H1 (cell line): Measurements from ENCODE around the gene APBA2. TPM values are rescaled to one million over a fixed set of nuclear protein-coding genes. Genes with fewer than 3 reads are reported as not detected.

Experiments used
- CTCF ChIA-PET: fragments of 300-600 bp; sonication (Branson Sonifier 250); formaldehyde crosslinking; loops from one replicate; lab custom pipeline; 2021; ENCODE audit not compliant: partially characterized antibody; lab: Charles Lee
- POLR2A ChIA-PET: fragments of 300-600 bp; sonication (Branson Sonifier 250); formaldehyde crosslinking; loops from one replicate; lab custom pipeline; 2021; ENCODE audit warnings: inconsistent platforms; ENCODE audit not compliant: partially characterized antibody; lab: Charles Lee
- DNase-seq, 2 experiments: peaks; one replicate each; pipeline versions ENCODE4 v3.0.0 to v3.0.0-alpha.2; 2010 to 2022; ENCODE audit warnings: low spot score in 2 of 2, low read depth in 1 of 2, mixed read lengths in 1 of 2
- FAIRE-seq: peaks from 2 replicates; lab custom pipeline; 2011; peaks lifted over from hg19 to GRCh38; lab: Jason Lieb, UNC
- H2AFZ ChIP-seq: 2 replicates; pipeline ENCODE4 v1.8.1; 2012; ENCODE audit warnings: low read length, inconsistent platforms
- H2AK5ac ChIP-seq: 2 replicates; pipeline ENCODE4 v1.6.1; 2013; ENCODE audit warnings: low read depth, low read length
- H2BK120ac ChIP-seq: replicated peaks from 2 replicates; pipeline ENCODE3; 2013; ENCODE audit warnings: low read depth, low read length, inconsistent platforms
- H2BK12ac ChIP-seq: 2 replicates; pipeline ENCODE4 v1.6.1; 2013; ENCODE audit warnings: low read depth, low read length
- H2BK15ac ChIP-seq: 2 replicates; pipeline ENCODE4 v1.6.1; 2013; ENCODE audit warnings: low read length
- H2BK20ac ChIP-seq: 2 replicates; pipeline ENCODE4 v1.6.1; 2013; ENCODE audit warnings: low read length
- H2BK5ac ChIP-seq: 2 replicates; pipeline ENCODE4 v1.6.1; 2013; ENCODE audit warnings: low read depth, low read length
- H3K14ac ChIP-seq: 2 replicates; pipeline ENCODE4 v1.6.1; 2013; ENCODE audit warnings: inconsistent platforms; ENCODE audit not compliant: insufficient read length
- H3K18ac ChIP-seq: 2 replicates; pipeline ENCODE4 v1.6.1; 2013; ENCODE audit warnings: low read length; ENCODE audit errors: extremely low read depth
- H3K23ac ChIP-seq: 2 replicates; pipeline ENCODE4 v1.6.1; 2013; ENCODE audit warnings: inconsistent platforms; ENCODE audit not compliant: insufficient read length
- H3K23me2 ChIP-seq: 2 replicates; pipeline ENCODE4 v1.6.1; 2013; ENCODE audit warnings: low read depth, low read length
- H3K27ac ChIP-seq: 2 replicates; pipeline ENCODE4 v1.6.1; 2011; ENCODE audit warnings: low read depth, low read length, inconsistent platforms
- H3K27me3 ChIP-seq, 4 experiments: replicated peaks in 1 of 4; 1 replicate in 1 of 4; 2 replicates in 3 of 4; pipeline versions ENCODE4 v1.6.1 to v1.8.1; 2011 to 2013; ENCODE audit warnings: low read length in 3 of 4, mild to moderate bottlenecking in 3 of 4, inconsistent platforms in 2 of 4, mixed read lengths in 2 of 4, moderate library complexity in 1 of 4; ENCODE audit not compliant: control insufficient read depth in 3 of 4, insufficient read depth in 3 of 4; ENCODE audit errors: extremely low read depth in 1 of 4
- H3K36me3 ChIP-seq, 4 experiments: 2 replicates each; pipeline versions ENCODE4 v1.6.1 to v1.8.1; 2011 to 2013; ENCODE audit warnings: mild to moderate bottlenecking in 4 of 4, low read length in 3 of 4, moderate library complexity in 2 of 4, control low read depth in 1 of 4, inconsistent platforms in 1 of 4; ENCODE audit not compliant: insufficient read depth in 4 of 4, control insufficient read depth in 2 of 4
- H3K4ac ChIP-seq: replicated peaks from 2 replicates; pipeline ENCODE3; 2013; ENCODE audit warnings: low read length, low read depth, mixed read lengths, inconsistent platforms; ENCODE audit not compliant: insufficient read length
- H3K4me1 ChIP-seq, 4 experiments: replicated peaks in 1 of 4; 1 replicate in 1 of 4; 2 replicates in 3 of 4; pipeline versions ENCODE4 v1.6.1 to v1.8.1; 2011 to 2013; ENCODE audit warnings: low read length in 3 of 4, inconsistent platforms in 2 of 4, mixed read lengths in 1 of 4; ENCODE audit not compliant: insufficient read depth in 4 of 4, control insufficient read depth in 3 of 4
- H3K4me2 ChIP-seq, 2 experiments: 2 replicates each; pipeline versions ENCODE4 v1.6.1 to v1.8.1; 2011 to 2013; ENCODE audit warnings: low read depth in 2 of 2, low read length in 2 of 2, control low read depth in 1 of 2, inconsistent platforms in 1 of 2, mild to moderate bottlenecking in 1 of 2; ENCODE audit not compliant: insufficient read depth in 1 of 2
- H3K4me3 ChIP-seq, 4 experiments: fragments of 200-600, 300-600 bp in 1 of 4; sonication (generic), shearing (Covaris generic), sonication (Bioruptor Twin) in 1 of 4; 2 replicates each; pipeline versions ENCODE4 v1.5.1 to v1.8.1; 2011 to 2016; ENCODE audit warnings: low read length in 4 of 4, low read depth in 3 of 4, control low read depth in 2 of 4, inconsistent platforms in 2 of 4, mild to moderate bottlenecking in 2 of 4, mixed read lengths in 1 of 4, moderate library complexity in 1 of 4; ENCODE audit not compliant: insufficient read depth in 2 of 4; ENCODE audit errors: extremely low read depth in 1 of 4
- H3K56ac ChIP-seq: replicated peaks from 2 replicates; pipeline ENCODE3; 2013; ENCODE audit warnings: low read depth, mild to moderate bottlenecking, mixed read lengths, low read length, inconsistent platforms; ENCODE audit not compliant: insufficient read length
- H3K79me1 ChIP-seq: 2 replicates; pipeline ENCODE4 v1.6.1; 2013; ENCODE audit warnings: low read depth, low read length, control low read depth
- H3K79me2 ChIP-seq, 2 experiments: 2 replicates each; pipeline versions ENCODE4 v1.6.1 to v1.8.1; 2012 to 2013; ENCODE audit warnings: low read length in 2 of 2, mild to moderate bottlenecking in 2 of 2, inconsistent platforms in 1 of 2; ENCODE audit not compliant: insufficient read depth in 2 of 2, control insufficient read depth in 1 of 2
- H3K9ac ChIP-seq, 4 experiments: replicated peaks in 1 of 4; 1 replicate in 1 of 4; 2 replicates in 3 of 4; pipeline versions ENCODE4 v1.6.1 to v1.8.1; 2011 to 2013; ENCODE audit warnings: low read depth in 3 of 4, low read length in 3 of 4, control low read depth in 2 of 4, mild to moderate bottlenecking in 2 of 4, moderate library complexity in 2 of 4, inconsistent platforms in 1 of 4; ENCODE audit errors: extremely low read depth in 1 of 4
- H3K9me3 ChIP-seq, 2 experiments: 2 replicates each; pipeline versions ENCODE4 v1.6.1 to v1.8.1; 2012 to 2013; ENCODE audit warnings: mild to moderate bottlenecking in 2 of 2, moderate library complexity in 2 of 2, control low read depth in 1 of 2, inconsistent platforms in 1 of 2, low read depth in 1 of 2, low read length in 1 of 2, mixed read lengths in 1 of 2; ENCODE audit not compliant: insufficient read depth in 2 of 2
- H4K20me1 ChIP-seq, 2 experiments: replicated peaks in 1 of 2; 2 replicates each; pipeline versions ENCODE3 to v1.8.1; 2011 to 2013; ENCODE audit warnings: inconsistent platforms in 2 of 2, low read length in 2 of 2, mild to moderate bottlenecking in 1 of 2; ENCODE audit not compliant: insufficient read depth in 2 of 2, control insufficient read depth in 1 of 2
- H4K5ac ChIP-seq: 2 replicates; pipeline ENCODE4 v1.6.1; 2013; ENCODE audit warnings: low read length, low read depth, mixed read lengths, inconsistent platforms; ENCODE audit not compliant: insufficient read length
- H4K8ac ChIP-seq: 2 replicates; pipeline ENCODE4 v1.8.0; 2013; ENCODE audit warnings: mild to moderate bottlenecking, moderate library complexity, low read length, inconsistent platforms; ENCODE audit not compliant: insufficient read depth; ENCODE audit errors: extremely low read depth
- H4K91ac ChIP-seq: replicated peaks from 2 replicates; pipeline ENCODE3; 2013; ENCODE audit warnings: low read length, mixed read lengths, inconsistent platforms; ENCODE audit not compliant: insufficient read length
- ATF2 ChIP-seq: IDR thresholded peaks from 2 replicates; pipeline ENCODE4 v1.6.1; 2012; ENCODE audit warnings: low read length, inconsistent platforms
- CTBP2 ChIP-seq: IDR thresholded peaks from 2 replicates; pipeline ENCODE4 v1.7.0; 2011; ENCODE audit warnings: borderline replicate concordance, mild to moderate bottlenecking, moderate library complexity, mixed read lengths, low read length; ENCODE audit not compliant: insufficient read depth, insufficient read length
- HDAC6 ChIP-seq: IDR thresholded peaks from one replicate; pipeline ENCODE4 v1.7.1; 2012; ENCODE audit warnings: low read depth, mild to moderate bottlenecking, inconsistent platforms, low read length, moderate library complexity
- WGBS, 2 experiments: shearing (Covaris generic) in 1 of 2; methylation state at CpG; one replicate each; pipeline versions ENCODE4 v1.1.6 to v1.1.7; 2013 to 2015; ENCODE audit warnings: low lambda C conversion rate in 2 of 2, mixed read lengths in 2 of 2, inconsistent platforms in 1 of 2, low coverage in 1 of 2, missing lambda C conversion rate in 1 of 2; ENCODE audit not compliant: insufficient replicate concordance in 2 of 2, insufficient coverage in 1 of 2, insufficient read length in 1 of 2; ENCODE audit errors: extremely low coverage in 1 of 2, missing lambda C conversion rate in 1 of 2; 5-methylcytosine and 5-hydroxymethylcytosine counted together
- polyA plus RNA-seq, 7 experiments: library from polyadenylated mRNA; depleted of rRNA in 3 of 7; stranded (reverse) in 5 of 7; unstranded in 2 of 7; fragments of >200 nt in 5 of 7; fragments of 200-250 nt in 2 of 7; gene quantifications; 1 replicate in 5 of 7; 2 replicates in 1 of 7; 4 replicates in 1 of 7; pipeline versions ENCODE4 v1.2.1 to v1.2.3, GENCODE V29; 2011 to 2013; ENCODE audit warnings: missing spikeins in 2 of 7, mixed read lengths in 2 of 7
- total RNA-seq: library from RNA; stranded (reverse); fragmentation: NEBNext Ultra II Directional; extraction: Animal tissue kit (Norgen Biotek cat#: 25700); gene quantifications from 2 replicates; pipeline ENCODE4 v1.2.1, GENCODE V29; 2021

Gene APBA2
- total and polyA plus RNA-seq, 2 of the 8 experiments (the other 6 are each of a cell fraction or from before 2014, with no cell fraction given): 15.5 to 19.0 TPM

GRCh38 chr15:28933710-28934445 is 48.1 kb downstream of the APBA2 start:
- Histone ChIP-seq H2AFZ (no peak overlapping the region), H4K20me1 (no peaks in the 10 kb centered on the region), H3K4me2 (no peak overlapping the region), H3K56ac (no peak overlapping the region), H3K4me3 (no peak overlapping the region), H3K4ac (no peak overlapping the region), H3K27me3 (no peaks in the 10 kb centered on the region), H2BK15ac (no peak overlapping the region), H4K5ac (no peak overlapping the region), H2AK5ac (no peak overlapping the region), H3K36me3 (no peaks in the 10 kb centered on the region), H2BK120ac (no peak overlapping the region), H3K18ac (no peak overlapping the region), H3K79me1 (no peaks in the 10 kb centered on the region), H4K8ac (no peak overlapping the region), H3K27ac (no peak overlapping the region), H2BK20ac (no peak overlapping the region), H2BK5ac (no peak overlapping the region), H3K9ac (no peak overlapping the region), H2BK12ac (no peak overlapping the region), H3K23me2 (no peaks in the 10 kb centered on the region; the same call in 1 of the 2 replicates), H3K4me1 (peaks cover 0 to 9% (median 4%) of the 10 kb centered on the region in 4 experiments; a peak in 4 of 7 replicates), H4K91ac (no peak overlapping the region), H3K14ac (no peak overlapping the region), H3K23ac (no peak overlapping the region), H3K79me2 (no peaks in the 10 kb centered on the region), H3K9me3 (peaks cover 0 to 2% of the 10 kb centered on the region in 2 experiments; a peak in 1 of 4 replicates)
- WGBS, 2 experiments: 85% methylated on average over 7 of the region's 9 CpGs; no CpG with 5 or more reads in 1 of the 2 experiments
- ChIA-PET CTCF (interaction anchor here (0.8 to 6.8 kb wide), 15 partner anchors 9 to 168 kb away, joined by 3 to 78 read pairs (median 4); no protein-coding TSS in a partner anchor), POLR2A (no interaction called here)
- DNase-seq (no peak), FAIRE-seq (no peak)
- no peak for TF ChIP-seq HDAC6
- no peak for TF ChIP-seq ATF2
- TF ChIP-seq CTBP2: no peak
